ENCODE data around the gene DEPP1. TPM values are rescaled to one million over a fixed set of nuclear protein-coding genes. Genes with fewer than 3 reads are reported as not detected.

Gene DEPP1
- total and polyA plus RNA-seq, 2 of the 13 experiments (the other 11 are each of a cell fraction or from before 2014, with no cell fraction given) = 14.8 to 270 TPM

DNA sequence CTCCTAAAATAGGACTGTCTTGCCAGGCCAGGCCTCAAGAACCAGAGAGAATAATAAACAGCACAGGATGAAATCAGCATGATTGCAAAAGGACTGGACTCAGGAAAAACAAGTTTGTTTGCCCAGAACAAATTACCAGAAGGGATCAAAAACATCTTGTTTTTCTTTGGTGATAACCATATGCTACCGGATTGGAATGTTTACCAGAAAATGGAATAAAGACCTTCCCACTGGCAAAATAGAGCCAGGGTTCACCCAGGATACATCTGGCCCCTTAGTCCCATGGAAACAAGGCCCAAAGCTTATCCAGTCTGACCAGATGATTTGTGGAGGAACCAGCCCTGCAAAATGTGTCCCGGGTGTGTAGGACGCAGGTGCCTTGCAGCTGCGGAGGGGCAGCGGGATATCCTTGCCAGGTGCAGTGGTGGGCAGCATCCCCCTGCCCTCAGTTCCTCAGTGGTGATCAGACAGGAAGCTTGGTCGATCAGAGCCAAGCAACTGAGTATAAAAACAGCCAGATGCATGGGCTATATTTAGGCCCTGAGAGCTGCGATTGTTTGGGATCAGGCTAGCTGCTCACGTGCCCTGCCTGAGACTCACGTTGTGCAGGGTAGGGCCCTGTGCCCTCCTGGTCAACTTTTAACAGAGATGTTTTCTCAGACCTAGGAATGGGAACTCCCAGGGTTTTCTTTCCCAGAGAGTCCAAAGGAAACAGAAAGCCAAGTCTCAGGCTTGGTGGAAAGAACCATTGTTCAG lies 17.5 kb upstream of the DEPP1 start (continued):
- TF ChIP-seq, protein P1, sequence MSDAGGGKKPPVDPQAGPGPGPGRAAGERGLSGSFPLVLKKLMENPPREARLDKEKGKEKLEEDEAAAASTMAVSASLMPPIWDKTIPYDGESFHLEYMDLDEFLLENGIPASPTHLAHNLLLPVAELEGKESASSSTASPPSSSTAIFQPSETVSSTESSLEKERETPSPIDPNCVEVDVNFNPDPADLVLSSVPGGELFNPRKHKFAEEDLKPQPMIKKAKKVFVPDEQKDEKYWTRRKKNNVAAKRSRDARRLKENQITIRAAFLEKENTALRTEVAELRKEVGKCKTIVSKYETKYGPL (CRISPR knock-in tag; IDR thresholded peaks at IDR 0.05) = no peak
- TF ChIP-seq, protein P2, sequence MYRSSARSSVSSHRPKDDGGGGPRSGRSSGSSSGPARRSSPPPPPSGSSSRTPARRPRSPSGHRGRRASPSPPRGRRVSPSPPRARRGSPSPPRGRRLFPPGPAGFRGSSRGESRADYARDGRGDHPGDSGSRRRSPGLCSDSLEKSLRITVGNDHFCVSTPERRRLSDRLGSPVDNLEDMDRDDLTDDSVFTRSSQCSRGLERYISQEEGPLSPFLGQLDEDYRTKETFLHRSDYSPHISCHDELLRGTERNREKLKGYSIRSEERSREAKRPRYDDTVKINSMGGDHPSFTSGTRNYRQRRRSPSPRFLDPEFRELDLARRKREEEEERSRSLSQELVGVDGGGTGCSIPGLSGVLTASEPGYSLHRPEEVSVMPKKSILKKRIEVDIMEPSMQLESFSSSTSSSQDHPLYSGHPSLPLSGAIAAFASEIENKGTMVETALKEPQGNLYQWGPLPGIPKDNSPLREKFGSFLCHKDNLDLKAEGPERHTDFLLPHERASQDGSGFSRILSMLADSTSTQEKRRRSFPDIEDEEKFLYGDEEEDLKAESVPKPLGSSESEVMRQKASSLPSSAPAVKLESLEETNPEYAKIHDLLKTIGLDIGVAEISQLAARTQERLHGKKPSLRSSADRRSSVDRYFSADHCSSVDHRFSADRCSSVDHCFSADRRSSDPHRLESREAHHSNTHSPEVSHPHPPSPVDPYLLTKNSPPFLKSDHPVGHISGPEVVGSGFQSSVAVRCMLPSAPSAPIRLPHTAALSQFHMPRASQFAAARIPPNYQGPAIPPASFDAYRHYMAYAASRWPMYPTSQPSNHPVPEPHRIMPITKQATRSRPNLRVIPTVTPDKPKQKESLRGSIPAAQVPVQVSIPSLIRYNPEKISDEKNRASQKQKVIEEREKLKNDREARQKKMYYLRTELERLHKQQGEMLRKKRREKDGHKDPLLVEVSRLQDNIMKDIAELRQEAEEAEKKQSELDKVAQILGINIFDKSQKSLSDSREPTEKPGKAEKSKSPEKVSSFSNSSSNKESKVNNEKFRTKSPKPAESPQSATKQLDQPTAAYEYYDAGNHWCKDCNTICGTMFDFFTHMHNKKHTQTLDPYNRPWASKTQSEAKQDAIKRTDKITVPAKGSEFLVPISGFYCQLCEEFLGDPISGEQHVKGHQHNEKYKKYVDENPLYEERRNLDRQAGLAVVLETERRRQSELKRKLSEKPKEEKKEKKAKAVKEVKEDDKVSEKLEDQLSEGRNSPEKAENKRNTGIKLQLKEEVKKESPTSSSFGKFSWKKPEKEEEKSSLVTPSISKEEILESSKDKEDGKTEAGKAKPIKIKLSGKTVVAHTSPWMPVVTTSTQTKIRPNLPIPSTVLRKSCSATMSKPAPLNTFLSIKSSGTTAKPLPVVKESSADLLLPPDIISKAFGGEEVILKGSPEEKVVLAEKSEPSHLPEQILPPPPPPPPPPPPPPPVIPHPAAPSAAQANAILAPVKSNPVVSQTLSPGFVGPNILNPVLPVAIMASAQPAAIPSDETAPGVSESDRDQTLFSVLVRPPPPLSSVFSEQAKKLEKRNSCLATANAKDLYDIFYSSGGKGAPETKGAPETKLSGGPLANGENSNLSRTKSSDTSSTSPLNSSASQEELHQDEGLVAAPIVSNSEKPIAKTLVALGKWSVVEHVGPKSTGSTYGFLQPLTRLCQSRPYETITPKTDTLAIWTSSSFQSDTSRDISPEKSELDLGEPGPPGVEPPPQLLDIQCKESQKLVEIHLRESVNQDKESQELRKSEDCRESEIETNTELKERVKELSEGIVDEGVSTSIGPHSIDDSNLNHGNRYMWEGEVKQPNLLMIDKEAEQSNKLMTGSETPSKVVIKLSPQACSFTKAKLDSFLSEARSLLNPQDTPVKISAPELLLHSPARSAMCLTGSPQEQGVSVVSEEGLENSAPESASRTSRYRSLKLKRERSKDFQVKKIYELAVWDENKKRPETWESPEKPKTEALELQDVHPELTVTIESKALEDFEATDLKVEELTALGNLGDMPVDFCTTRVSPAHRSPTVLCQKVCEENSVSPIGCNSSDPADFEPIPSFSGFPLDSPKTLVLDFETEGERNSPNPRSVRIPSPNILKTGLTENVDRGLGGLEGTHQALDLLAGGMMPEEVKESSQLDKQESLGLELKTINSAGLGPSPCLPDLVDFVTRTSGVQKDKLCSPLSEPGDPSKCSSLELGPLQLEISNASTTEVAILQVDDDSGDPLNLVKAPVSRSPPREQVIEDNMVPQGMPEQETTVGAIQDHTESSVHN (CRISPR knock-in tag; IDR thresholded peaks at IDR 0.05) = no peak
- TF ChIP-seq ZBTB20 (CRISPR knock-in tag; IDR thresholded peaks at IDR 0.05; ENCODE audit: borderline replicate concordance, low read depth) (no peak; the same call in 1 of the 2 replicates), REL (CRISPR knock-in tag; conservative IDR thresholded peaks at IDR 0.05) (no peak), KMT2A (CRISPR knock-in tag; IDR thresholded peaks at IDR 0.05) (no peak), ZNF775 (CRISPR knock-in tag; IDR thresholded peaks at IDR 0.05; ENCODE audit: borderline replicate concordance) (no peak), MED13 (CRISPR knock-in tag; IDR thresholded peaks at IDR 0.05) (no peak), MYNN (CRISPR knock-in tag; IDR thresholded peaks at IDR 0.05; ENCODE audit: low read depth) (no peak), ZFP36 (IDR thresholded peaks at IDR 0.05; ENCODE audit: borderline replicate concordance, low read depth, low read length, partially characterized antibody) (no peak), ZFP62 (CRISPR knock-in tag; IDR thresholded peaks at IDR 0.05) (no peak), AKAP8 (CRISPR knock-in tag; IDR thresholded peaks at IDR 0.05) (no peak), JUN (CRISPR knock-in tag; IDR thresholded peaks at IDR 0.05) (peak; percentile 66; the same call in 1 of the 2 replicates)
- TF ChIP-seq, protein P3, sequence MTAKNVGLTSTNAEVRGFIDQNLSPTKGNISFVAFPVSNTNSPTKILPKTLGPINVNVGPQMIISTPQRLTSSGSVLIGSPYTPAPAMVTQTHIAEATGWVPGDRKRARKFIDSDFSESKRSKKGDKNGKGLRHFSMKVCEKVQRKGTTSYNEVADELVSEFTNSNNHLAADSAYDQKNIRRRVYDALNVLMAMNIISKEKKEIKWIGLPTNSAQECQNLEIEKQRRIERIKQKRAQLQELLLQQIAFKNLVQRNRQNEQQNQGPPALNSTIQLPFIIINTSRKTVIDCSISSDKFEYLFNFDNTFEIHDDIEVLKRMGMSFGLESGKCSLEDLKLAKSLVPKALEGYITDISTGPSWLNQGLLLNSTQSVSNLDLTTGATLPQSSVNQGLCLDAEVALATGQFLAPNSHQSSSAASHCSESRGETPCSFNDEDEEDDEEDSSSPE (CRISPR knock-in tag; IDR thresholded peaks at IDR 0.05) = no peak
